Right renal pelvis (tissue), 4 donors: Measurements from ENCODE around the gene PLRG1. TPM values are rescaled to one million over a fixed set of nuclear protein-coding genes. Genes with fewer than 3 reads are reported as not detected.

Experiments used
- DNase-seq, 4 donors: peaks; one replicate each; pipeline ENCODE4 v3.0.0-alpha.2; 2013; ENCODE audit warnings: low read depth in 4 of 4, low spot score in 3 of 4, missing footprints in 1 of 4
- polyA plus RNA-seq, 4 donors: library from polyadenylated mRNA; unstranded; fragments of 120-200 nt; gene quantifications; one replicate each; pipeline ENCODE4 v1.2.1, GENCODE V29; 2013; ENCODE audit not compliant: insufficient read length in 4 of 4

Gene PLRG1
- polyA plus RNA-seq, 4 donors, result 106 to 120 (median 117) TPM

DNA sequence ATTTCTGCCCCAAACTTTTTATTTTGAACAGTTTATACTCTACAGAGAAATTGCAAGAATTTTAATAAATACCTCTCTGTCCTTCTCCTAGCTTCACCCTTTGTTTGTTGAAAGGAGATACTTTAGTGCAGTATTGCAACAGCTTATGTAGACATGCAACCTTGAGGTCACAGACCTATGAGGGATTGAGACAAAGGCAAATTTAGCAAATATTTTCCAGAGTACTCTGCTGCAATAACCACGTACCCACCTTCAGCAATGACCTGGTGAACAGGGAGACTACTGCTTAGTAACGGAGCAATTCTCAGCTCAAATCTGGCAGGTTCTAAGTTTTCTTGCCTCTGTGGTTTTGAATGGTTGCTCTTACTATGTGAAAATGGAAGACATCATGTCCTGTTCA, 27.1 kb upstream of the PLRG1 start:
- no peak for DNase-seq

DNA sequence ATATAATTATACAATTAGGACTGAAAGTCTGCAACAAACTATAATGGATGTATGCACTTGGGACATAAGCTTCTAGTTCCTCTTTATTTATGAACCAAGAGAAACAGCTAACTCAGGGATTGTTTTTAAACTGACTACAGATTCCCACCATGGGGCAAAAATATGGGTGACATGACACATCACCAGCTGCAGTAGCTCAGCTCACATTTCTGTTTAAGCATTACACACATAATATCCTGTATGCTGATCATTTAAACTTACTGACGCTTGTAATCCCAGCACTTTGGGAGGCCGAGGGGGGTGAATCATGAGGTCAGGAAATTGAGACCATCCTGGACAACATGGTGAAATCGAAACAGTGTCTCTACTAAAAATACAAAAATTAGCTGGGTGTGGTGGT, 24.1 kb upstream of the PLRG1 start:
- no peak for DNase-seq

DNA sequence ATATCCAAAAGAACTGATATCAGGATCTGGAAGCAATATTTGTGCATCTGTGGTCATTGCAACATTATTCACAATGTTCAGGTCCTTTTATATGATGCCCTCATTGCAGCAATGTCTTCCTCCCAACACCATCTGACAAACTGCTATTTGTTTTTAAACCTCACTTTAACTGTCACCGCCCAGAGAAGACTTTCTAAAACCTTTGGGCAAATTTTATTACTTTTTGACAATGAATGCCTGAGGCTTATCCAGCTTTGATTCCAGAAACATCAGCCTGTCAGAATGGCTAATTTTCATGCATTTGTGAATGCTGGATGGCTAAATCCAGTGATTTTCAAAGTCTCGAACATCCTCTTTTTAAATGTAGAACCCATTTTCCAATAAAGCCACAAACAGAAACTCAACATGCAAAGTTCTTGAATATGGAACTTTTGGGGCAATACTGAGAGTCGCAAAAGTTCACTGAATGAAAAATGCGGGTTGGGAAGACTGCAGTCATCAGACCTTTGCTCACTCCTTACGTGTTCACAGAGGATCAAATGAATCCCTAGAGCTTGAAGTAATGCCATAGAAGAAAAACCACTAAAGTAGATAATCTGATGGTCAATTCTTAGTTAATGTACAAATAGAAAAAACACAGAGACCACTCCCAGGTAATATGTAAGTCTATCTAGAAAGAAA, 23.1 kb upstream of the PLRG1 start:
- DNase-seq, result no peak

DNA sequence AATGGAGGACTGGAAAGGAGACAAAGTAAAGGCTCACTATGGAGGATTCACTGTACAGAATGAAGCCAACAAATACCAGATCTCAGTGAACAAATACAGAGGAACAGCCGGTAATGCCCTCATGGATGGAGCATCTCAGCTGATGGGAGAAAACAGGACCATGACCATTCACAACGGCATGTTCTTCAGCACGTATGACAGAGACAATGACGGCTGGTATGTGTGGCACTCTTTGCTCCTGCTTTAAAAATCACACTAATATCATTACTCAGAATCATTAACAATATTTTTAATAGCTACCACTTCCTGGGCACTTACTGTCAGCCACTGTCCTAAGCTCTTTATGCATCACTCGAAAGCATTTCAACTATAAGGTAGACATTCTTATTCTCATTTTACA, 19.4 kb upstream of the PLRG1 start:
- no peak for DNase-seq

DNA sequence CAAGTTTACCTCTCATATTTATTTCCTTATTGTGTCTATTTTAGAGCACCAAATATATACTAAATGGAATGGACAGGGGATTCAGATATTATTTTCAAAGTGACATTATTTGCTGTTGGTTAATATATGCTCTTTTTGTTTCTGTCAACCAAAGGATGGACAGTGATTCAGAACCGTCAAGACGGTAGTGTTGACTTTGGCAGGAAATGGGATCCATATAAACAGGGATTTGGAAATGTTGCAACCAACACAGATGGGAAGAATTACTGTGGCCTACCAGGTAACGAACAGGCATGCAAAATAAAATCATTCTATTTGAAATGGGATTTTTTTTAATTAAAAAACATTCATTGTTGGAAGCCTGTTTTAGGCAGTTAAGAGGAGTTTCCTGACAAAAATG, 18.8 kb upstream of the PLRG1 start:
- DNase-seq, result no peak

DNA sequence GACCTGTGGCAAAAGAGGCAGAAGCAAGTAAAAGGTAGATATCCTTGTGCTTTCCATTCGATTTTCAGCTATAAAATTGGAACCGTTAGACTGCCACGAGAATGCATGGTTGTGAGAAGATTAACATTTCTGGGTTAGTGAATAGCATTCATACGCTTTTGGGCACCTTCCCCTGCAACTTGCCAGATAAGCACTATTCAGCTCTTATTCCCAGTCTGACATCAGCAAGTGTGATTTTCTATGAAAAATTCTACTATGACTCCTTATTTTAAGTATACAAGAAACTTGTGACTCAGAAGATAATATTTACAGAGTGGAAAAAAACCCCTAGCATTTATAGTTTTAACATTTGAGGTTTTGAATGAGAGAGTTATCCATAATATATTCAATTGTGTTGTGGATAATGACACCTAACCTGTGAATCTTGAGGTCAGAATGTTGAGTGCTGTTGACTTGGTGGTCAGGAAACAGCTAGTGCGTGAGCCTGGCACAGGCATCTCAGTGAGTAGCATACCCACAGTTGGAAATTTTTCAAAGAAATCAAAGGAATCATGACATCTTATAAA, 16.5 kb upstream of the PLRG1 start:
- no peak for DNase-seq

DNA sequence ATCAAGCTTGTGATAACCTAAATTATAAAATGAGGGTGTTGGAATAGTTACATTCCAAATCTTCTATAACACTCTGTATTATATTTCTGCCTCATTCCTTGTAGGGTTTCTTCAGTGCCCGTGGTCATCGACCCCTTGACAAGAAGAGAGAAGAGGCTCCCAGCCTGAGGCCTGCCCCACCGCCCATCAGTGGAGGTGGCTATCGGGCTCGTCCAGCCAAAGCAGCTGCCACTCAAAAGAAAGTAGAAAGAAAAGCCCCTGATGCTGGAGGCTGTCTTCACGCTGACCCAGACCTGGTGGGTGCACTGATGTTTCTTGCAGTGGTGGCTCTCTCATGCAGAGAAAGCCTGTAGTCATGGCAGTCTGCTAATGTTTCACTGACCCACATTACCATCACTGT, 15.5 kb upstream of the PLRG1 start:
- DNase-seq, result no peak

DNA sequence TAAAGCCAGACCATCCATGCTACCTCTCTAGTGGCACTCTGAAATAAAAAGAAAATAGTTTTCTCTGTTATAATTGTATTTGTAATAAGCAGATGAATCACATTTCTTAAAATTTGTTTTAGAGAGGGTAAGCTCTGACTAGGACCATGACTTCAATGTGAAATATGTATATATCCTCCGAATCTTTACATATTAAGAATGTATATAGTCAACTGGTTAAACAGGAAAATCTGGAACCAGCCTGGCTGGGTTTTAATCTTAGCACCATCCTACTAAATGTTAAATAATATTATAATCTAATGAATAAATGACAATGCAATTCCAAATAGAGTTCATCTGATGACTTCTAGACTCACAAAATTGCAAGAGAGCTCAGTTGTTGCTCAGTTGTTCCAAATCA, 14.1 kb upstream of the PLRG1 start:
- DNase-seq, result no peak

DNA sequence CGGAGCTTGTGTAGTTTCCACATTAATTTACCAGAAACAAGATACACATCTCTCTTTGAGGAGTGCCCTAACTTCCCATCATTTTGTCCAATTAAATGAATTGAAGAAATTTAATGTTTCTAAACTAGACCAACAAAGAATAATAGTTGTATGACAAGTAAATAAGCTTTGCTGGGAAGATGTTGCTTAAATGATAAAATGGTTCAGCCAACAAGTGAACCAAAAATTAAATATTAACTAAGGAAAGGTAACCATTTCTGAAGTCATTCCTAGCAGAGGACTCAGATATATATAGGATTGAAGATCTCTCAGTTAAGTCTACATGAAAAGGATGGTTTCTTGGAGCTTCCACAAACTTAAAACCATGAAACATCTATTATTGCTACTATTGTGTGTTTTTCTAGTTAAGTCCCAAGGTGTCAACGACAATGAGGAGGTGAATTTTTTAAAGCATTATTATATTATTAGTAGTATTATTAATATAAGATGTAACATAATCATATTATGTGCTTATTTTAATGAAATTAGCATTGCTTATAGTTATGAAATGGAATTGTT, 12.6 kb upstream of the PLRG1 start, which contains the start of gene FGB:
Gene FGB (plus strand): TSS at position 315 of the 558 bp plus-strand sequence. CDS start 8 bp downstream, at position 323.
- DNase-seq, result no peak

DNA sequence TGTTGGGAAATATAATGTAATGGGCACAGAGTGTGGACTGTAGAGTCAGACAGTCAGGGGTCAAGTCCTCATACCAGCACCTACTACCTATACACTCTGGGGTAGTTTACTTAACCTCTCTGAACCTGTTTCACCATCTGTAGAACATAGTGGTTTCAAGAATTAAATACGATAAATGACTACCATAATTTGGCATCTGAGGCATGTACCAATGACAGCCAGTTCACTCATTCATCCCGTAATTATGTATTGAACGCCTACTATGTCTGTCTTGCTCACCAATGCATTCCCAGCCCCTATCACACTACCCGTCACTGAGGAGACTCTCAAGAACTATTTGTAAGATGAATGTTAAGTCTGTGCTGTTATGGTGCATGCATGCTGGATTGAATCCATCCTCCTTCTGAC, 10.6 kb upstream of the PLRG1 start:
- no peak for DNase-seq

DNA sequence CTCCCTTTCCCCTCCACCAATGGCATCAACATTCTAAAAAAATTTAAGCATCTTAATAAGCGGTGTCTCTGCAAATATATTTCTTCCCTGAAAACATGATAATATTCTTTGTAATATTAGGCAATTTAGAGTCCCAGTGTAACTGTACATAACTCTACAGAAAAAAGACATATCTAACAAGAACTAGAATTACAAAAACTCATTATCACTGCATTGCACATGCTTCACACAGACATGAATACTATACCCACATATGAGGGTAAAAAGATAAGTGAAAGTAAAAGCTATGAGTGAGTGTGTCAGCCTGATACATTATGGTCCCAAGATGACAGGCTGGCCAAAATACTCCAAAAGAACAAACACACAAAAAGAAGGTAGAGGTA, 10.2 kb upstream of the PLRG1 start:
- no peak for DNase-seq

DNA sequence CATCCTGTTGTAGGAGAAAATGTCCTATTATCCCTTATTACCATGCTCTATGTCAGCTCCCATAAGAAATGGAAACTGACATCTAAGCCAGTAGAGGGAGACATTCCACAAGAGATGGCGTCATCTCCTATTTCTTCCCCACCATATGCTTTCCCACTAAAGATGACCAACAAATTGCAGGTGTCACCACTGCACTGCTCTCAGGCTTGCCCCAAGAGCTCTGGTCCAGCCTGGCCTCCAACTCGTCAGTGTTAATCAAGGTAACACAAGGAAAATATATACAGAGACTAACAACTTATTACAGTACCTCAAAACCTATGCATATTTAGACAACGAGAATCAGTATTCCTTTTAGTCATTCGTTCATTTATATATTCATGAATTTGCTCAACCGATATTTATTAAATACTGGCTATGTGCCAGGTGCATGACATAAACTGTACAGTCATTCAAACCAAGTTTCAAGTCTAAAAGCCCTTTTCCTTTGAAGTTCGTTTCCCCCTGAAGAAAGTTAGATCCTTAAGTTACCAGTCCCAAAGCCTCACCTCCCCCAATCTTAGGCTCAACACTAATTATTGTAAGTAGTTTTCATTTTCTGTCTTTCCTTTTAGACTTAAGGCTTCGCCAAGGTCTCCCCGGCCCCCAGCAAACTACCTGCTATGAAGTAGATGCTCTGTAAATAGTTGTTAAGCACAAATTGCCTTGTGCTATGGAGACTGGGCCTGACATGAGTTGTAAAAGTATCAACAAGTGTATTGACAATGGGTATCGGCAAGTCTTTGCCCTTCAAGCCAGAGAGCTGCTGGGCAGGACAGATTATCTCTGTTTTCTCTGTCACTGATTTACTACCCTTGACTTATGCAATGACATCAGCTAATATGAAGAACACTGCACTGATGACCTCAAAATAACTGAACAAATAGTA, 9.6 kb upstream of the PLRG1 start:
- peak in 3 of 4 donors; percentile 12 to 29 (median 21) for DNase-seq

DNA sequence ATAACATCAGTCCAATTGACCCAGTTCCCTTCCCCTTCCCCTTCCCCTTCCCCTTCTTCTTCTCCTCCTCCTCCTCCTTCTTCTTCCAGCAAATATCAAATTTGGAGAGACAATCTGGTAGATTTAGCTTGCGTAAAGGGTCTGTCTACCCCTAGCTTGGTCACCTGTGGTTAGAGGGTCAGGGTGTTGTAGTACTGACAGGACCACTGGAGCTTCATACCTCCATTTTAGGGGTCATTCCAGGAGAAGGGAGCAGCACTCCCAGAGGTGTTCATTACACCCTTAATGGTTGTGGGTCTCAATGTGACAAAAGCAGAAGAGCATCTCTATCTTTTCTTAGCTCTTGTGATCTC, 8.9 kb upstream of the PLRG1 start:
- no peak for DNase-seq

DNA sequence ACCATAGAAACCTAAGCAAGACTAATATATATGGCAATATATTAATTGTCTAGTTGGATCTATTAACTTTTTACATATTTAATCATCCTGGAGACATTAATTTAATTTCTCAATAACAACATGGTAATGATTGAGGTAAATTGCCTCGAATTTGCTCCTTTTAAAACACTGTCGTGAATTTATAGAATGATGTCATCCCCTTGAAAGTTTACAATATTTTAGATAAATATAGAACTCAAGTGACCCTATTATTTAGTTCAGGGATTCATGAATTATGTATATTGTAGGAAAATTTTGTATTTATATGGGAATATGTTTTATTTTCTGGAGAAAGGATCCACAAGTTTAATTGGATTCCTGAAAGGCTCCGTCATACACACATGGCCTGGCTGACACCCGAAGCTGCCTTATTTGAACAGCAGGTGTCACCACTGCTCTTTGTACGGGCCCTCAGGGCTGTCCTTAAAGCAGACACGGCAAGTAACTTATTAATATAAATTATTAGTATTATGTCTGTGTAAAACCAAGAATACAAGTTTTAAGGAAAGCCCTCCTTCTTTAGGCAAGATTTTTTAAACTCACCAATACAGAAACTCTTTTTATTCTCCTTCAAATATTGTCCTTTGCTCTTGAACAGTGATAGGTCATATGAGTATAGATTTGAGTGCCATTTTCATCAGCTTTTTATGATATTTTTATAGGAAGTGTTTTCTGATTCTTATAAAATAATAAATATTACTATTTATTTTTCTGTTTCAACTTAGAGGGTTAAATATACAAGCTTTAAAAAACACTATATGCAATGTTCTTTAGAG, 1.9 kb upstream of the PLRG1 start:
- peak; percentile 43 to 61 (median 49) for DNase-seq

DNA sequence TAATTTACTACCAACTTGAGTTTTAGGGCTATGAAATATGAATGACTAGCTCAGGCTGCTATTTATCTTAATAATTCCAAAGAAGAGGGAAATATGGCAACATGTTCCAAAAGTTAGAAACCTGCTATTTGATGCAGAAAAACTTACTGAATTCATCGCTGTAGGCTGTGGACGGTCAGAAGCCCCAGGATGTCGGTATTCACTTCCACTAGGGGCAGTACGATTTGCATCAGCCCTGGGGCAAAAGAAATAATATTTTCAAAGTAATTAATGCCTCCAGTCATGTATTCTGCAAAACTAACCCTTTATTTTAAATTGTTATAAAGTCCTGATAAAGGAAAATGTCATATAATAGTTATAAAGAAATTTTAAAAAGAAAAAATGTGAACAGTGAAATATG, 4.5 kb downstream of the PLRG1 start:
- no peak for DNase-seq

DNA sequence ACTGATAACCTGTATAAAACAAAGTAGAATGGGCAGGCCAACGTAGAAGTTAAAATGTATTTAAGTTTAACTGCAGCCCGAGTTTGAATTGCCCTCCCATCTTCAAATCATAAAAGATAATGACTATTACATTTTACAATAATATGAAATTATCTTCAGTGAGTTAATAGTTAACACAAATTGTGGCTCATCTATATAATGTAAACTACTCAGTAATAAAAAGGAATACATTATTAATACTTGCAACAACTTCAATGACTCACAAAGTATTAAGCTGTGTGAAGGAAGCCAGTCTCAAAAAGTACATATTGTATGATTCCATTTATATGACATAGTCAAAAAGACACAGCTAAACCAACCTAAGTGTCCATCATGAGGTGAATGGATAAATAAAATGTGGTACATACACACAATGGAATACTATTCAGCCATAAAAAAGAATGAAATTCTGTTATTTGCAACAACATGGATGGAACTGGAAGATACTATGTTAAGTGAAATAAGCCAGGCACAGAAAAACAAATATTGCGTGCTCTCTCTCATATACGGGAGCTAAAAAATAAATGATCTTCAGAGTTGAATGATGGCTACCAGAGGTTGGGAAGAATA, 7.8 kb downstream of the PLRG1 start:
- no peak for DNase-seq

DNA sequence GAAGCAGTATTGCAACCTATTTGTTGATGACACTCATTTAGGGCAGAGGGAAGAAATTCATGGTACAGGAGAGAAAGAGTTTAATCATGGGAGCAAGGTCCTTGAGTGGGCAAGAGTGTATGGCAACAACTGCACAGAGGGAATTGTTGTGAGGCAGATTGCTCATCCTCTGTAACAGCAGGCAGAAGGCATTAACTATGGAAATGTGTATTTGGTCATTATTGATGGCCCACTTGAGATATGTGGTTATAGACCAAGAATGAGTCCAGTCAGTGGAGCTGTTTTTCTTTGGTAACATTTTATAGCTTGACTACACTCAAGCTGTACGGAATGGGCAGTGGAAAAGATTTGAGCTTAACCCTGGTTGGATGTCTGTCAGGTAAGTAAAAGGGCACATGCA, 15.9 kb downstream of the PLRG1 start:
- no peak for DNase-seq

DNA sequence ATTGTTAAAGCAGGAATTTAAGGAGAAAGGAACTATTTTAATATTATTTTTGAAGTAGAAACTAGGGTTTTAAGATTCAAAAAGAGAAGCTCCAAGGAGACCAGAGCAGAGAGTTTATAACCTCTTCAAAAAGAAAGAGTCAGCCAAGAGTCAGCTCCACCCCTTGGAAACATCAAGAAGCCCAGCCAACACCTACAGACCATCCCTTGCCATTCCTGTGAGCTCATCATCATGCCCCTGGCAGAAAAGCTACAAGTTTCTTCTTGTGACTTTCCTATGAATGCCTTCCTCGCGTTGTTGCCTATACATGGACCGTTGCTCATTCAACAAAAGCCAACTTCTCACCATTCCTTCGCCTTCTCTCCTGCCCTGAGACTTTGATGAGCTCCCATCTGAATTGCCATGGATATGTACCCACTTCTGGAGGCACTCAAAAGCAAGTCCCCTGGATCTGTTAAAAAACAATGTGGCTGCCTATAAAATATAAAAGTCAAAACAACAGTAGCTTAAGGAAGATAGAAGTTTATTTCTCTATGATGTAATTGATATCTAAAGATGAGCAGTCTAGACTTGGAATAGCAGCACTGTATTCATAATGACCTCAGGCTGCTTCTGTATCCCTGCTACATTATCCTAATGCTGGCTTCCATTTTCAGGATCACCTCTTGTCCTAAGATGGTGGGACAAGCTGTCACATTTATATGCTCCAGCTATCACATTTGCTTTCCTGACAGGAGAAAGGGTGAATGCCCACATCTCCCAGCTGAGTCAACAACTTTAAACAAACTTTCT, 20.3 kb downstream of the PLRG1 start:
- no peak for DNase-seq

DNA sequence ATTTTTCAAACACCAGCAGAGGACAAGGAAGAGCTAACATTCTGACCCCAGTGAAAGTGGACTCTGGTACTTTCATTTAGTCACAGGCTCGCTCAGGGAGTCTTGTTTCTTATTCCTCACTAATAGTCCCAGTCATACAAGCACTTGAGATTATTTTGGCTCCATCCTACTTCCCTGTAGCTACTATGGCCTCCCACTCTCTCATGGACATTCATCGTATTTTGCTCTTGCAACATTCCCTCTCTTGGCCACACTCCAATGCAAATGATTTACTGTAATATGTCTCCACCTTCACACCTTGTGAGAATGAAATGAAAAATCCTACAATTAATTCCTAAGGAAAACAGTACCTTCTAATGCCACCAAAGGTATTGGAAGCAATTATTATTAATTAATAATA, 21.3 kb downstream of the PLRG1 start:
- DNase-seq, result no peak
